ENCODE data around the gene ADAM19. TPM values are rescaled to one million over a fixed set of nuclear protein-coding genes. Genes with fewer than 3 reads are reported as not detected.
A peak's percentile ranks its signal among the peaks of the same experiment; 100 is the strongest.

Gene ADAM19
- total RNA-seq, 1 donor from 2014 or later, result 41.2 TPM

DNA sequence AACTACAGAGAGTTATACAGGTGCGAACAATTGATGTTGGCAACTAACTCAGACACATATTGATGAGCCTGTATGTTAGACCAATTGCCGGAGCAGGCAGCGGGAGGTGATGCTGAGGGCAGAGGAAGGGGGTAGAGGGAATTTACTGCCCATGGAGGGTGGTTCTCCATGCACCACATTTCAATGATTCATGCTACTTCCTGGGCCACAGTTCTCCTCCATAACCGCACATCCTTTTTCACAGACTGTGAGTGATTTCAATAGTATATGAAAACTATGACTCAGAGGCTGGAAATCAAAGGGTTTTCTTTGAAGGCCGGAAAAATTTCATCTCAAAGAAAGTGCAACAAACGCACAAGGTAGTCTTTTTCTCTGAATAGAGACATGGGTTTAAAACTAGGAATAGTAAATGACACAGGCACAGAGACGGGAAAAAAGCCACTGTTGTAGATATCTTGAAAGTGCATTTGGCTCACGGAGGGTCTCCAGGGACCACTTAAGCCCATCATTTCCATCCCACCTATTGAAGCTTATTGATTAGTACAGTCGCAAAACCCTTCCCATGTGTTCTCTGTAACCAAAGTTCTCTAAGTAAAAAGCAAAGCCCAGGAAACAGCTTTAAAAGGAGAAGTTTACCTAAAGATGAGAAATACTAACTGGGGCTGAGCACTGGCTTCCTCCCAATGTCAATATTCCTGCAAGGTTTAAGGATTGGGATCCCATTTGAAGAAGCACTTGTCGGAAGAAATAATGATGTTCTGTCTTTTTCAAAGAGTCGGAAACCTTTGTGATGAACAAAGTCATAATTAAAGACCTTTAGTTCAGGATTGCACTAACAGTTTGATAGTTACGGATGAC, 28.0 kb upstream of the ADAM19 start:
- DNase-seq, result peak; percentile 47
- Mint-ChIP-seq H3K4me3 (ENCODE audit: unreplicated experiment) (peak overlapping the region; percentile 28), H3K4me1 (ENCODE audit: low read depth, unreplicated experiment) (peaks cover 17% of the 10 kb centered on the region), H3K9me3 (ENCODE audit: unreplicated experiment) (peaks cover 3% of the 10 kb centered on the region), H3K36me3 (ENCODE audit: unreplicated experiment) (peaks cover 5% of the 10 kb centered on the region), H3K27me3 (ENCODE audit: unreplicated experiment) (peaks cover 3% of the 10 kb centered on the region), H3K27ac (ENCODE audit: unreplicated experiment) (peak overlapping the region; percentile 60)
- TF ChIP-seq, protein P1, sequence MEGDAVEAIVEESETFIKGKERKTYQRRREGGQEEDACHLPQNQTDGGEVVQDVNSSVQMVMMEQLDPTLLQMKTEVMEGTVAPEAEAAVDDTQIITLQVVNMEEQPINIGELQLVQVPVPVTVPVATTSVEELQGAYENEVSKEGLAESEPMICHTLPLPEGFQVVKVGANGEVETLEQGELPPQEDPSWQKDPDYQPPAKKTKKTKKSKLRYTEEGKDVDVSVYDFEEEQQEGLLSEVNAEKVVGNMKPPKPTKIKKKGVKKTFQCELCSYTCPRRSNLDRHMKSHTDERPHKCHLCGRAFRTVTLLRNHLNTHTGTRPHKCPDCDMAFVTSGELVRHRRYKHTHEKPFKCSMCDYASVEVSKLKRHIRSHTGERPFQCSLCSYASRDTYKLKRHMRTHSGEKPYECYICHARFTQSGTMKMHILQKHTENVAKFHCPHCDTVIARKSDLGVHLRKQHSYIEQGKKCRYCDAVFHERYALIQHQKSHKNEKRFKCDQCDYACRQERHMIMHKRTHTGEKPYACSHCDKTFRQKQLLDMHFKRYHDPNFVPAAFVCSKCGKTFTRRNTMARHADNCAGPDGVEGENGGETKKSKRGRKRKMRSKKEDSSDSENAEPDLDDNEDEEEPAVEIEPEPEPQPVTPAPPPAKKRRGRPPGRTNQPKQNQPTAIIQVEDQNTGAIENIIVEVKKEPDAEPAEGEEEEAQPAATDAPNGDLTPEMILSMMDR (IDR thresholded peaks at IDR 0.05; ENCODE audit: partially characterized antibody, unreplicated experiment), result no peak

DNA sequence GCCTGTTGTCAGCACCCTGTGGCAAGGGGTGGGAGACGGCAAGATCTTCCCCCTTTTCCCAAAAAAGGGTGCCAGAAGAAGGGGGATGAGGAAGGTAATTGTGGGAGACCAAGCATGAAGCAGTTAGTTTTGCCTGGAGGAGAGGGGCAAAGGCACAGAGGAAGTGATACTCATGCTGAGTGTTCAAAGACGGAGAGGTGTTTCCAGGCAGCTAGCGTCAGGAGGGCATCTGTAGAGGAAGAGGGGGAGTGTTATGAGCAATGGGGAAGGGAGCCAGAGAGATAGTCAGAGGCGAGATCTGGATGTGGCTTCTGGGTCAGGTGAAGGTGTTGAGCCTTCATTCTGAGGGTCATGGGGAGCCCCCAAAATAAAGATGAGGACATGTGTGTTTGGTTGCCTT, 26.9 kb upstream of the ADAM19 start:
- Mint-ChIP-seq H3K27ac (ENCODE audit: unreplicated experiment) (no peak overlapping the region), H3K9me3 (ENCODE audit: unreplicated experiment) (peaks cover 3% of the 10 kb centered on the region)
- no peak for DNase-seq

DNA sequence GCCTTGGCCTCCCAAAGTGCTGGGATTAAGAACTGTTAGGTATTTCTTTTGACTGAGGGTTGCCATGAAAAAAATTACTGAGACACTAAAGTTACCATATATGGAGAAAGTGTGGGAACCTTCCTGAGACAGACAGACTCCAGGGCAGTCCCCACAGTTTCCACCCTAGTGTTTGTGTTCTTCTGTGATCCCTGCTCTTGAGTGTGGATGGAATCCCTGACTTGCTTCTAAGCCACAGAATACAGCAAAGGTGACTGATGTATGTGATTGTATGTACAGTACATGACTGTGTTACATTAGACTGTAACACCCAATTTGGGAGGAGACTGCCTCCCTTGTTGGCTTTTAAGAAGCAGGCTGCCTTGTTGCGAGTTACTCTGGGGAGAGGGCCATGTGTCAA, 24.7 kb upstream of the ADAM19 start:
- Mint-ChIP-seq H3K27me3 (ENCODE audit: unreplicated experiment) (peaks cover 3% of the 10 kb centered on the region), H3K36me3 (ENCODE audit: unreplicated experiment) (no peaks in the 10 kb centered on the region), H3K4me3 (ENCODE audit: unreplicated experiment) (no peak overlapping the region), H3K27ac (ENCODE audit: unreplicated experiment) (no peak overlapping the region), H3K9me3 (ENCODE audit: unreplicated experiment) (peaks cover 3% of the 10 kb centered on the region), H3K4me1 (ENCODE audit: low read depth, unreplicated experiment) (peaks cover 17% of the 10 kb centered on the region)
- DNase-seq, result no peak
- TF ChIP-seq, protein P1 (IDR thresholded peaks at IDR 0.05; ENCODE audit: partially characterized antibody, unreplicated experiment), result no peak

More for the DNA sequence above, 26.9 kb upstream of the ADAM19 start:
- Mint-ChIP-seq H3K4me1 (ENCODE audit: low read depth, unreplicated experiment) (peaks cover 17% of the 10 kb centered on the region), H3K36me3 (ENCODE audit: unreplicated experiment) (no peaks in the 10 kb centered on the region), H3K27me3 (ENCODE audit: unreplicated experiment) (peaks cover 3% of the 10 kb centered on the region), H3K4me3 (ENCODE audit: unreplicated experiment) (no peak overlapping the region)
- TF ChIP-seq, protein P1 (IDR thresholded peaks at IDR 0.05; ENCODE audit: partially characterized antibody, unreplicated experiment), result no peak

DNA sequence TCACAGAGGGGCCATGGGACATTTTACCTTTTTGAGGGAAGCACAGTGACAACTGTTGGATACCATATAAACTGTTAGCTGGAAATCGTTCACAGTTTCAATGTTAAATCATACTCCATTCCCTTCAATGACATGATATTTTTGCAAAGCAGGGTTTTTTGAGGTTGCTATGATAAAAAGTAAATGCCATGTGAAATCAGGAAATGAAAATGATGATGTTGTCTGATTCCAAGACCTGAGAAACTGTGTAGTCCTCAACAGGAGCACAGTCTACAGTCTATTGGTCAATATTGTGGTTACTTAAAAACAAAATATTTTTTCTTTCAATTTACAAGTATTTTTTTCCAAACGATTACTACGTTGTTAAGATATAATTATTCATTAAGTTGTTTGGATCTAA, 24.0 kb upstream of the ADAM19 start:
- no peak for DNase-seq
- TF ChIP-seq, protein P1 (IDR thresholded peaks at IDR 0.05; ENCODE audit: partially characterized antibody, unreplicated experiment), result no peak
- Mint-ChIP-seq H3K27me3 (ENCODE audit: unreplicated experiment) (peaks cover 3% of the 10 kb centered on the region), H3K4me1 (ENCODE audit: low read depth, unreplicated experiment) (peaks cover 19% of the 10 kb centered on the region), H3K36me3 (ENCODE audit: unreplicated experiment) (no peaks in the 10 kb centered on the region), H3K4me3 (ENCODE audit: unreplicated experiment) (no peak overlapping the region), H3K27ac (ENCODE audit: unreplicated experiment) (no peak overlapping the region), H3K9me3 (ENCODE audit: unreplicated experiment) (peaks cover 3% of the 10 kb centered on the region)

DNA sequence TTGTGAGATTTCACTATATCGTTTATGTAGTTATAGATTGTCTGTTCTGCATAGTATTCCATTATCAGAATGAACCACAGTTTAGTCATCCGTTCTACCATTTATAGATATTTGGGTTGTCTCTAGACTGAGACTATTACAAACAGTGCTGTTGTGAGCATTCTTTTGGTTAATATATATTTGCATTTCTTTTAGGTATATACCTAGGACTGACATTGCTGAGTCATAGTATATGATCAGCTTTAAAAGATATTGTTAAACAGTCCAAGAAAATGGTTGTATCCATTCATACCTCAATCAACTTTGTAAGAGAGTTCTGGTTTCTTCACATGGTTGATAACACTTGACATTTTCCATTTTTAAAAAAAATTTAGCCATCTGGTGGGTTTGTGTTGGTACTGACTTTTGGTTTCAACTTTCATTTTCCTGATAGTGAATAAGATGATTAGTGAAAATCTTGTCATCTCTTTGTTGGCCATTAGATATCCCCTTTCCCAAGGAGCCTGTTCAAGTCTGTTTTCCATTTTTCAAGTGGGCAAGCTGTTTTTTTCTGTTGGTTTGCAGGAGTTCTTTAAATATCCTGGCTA, 22.9 kb upstream of the ADAM19 start:
- H3K36me3 Mint-ChIP-seq (ENCODE audit: unreplicated experiment), result no peaks in the 10 kb centered on the region
- TF ChIP-seq, protein P1 (IDR thresholded peaks at IDR 0.05; ENCODE audit: partially characterized antibody, unreplicated experiment), result no peak
- H3K9me3 Mint-ChIP-seq (ENCODE audit: unreplicated experiment), result no peaks in the 10 kb centered on the region

More for the DNA sequence above, 22.9 kb upstream of the ADAM19 start:
- H3K27me3 Mint-ChIP-seq (ENCODE audit: unreplicated experiment), result no peaks in the 10 kb centered on the region
- DNase-seq, result no peak
- no peak overlapping the region for H3K4me3 Mint-ChIP-seq (ENCODE audit: unreplicated experiment)
- H3K27ac Mint-ChIP-seq (ENCODE audit: unreplicated experiment), result no peak overlapping the region
- H3K4me1 Mint-ChIP-seq (ENCODE audit: low read depth, unreplicated experiment), result peaks cover 20% of the 10 kb centered on the region

Data from glutamatergic neuron (in vitro differentiated cells).